Stimulated activated CD8-positive, alpha-beta memory T cell treated with anti-CD3 and anti-CD28 coated beads, Interleukin-12 subunit alpha, Interleukin-12 subunit beta, amount 100 ng/mL, for 24 hours (primary cell): ENCODE results near the gene BOD1L1.

Experiments used
- DNase-seq: peaks from one replicate; pipeline ENCODE4 v3.0.0-alpha.2; 2020; ENCODE audit errors: extremely low read depth

Gene BOD1L1

DNA sequence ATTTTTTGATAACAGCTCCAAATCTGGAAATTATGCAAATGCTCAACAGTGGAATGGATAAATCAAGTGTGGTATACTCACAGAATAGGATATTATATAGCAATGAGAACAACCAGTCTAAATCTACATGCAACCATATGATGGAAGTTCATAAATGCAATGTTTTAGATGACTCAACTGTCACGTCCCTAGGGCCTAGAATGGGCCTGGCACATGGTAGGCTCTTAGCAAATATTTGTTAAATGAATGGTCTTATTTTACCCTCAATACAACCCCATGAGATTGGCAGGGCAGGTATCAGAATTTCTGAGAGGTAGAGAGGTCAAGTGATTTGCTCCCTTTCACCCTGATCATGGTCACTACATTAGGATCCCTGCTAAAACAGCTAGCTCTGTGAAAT lies 68.6 kb downstream of the BOD1L1 start:
- no peak for DNase-seq

DNA sequence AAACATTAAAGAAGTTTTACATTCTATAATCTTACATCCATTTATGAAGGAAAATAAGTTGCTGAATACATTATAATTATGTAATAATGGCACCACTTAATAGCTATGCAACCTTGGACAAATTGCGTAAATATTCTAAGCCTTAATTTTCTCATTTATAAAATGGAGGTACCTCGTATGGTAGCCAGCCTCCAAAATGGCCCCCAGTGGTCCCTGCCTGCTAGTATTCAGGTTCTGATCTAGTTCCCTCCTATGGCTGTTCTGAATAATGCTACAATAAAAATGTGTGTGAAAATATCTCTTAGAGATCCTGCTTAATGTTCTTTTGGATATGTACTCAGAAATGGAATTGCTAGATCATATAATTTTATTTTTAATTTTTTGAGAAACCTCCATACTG lies 72.2 kb downstream of the BOD1L1 start:
- no peak for DNase-seq

DNA sequence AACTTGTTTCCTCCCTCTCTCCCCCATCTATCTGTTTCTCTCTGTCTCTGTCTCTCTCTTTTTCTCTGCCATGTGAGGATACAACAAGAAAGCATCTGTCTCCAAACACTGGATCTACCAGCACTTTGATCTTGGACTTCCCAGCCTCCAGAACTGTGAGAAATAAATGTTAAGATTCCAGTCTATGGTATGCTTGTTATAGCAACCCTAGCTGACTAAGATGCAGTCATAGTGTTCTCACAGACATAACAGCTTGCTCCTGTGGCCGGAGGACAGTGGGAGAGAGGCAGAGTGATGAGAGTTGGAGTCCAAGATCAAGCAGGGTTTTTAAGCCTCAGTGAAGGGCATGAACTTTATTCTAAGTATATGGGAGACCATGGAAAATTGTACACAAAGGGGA lies 74.4 kb downstream of the BOD1L1 start:
- DNase-seq = no peak

DNA sequence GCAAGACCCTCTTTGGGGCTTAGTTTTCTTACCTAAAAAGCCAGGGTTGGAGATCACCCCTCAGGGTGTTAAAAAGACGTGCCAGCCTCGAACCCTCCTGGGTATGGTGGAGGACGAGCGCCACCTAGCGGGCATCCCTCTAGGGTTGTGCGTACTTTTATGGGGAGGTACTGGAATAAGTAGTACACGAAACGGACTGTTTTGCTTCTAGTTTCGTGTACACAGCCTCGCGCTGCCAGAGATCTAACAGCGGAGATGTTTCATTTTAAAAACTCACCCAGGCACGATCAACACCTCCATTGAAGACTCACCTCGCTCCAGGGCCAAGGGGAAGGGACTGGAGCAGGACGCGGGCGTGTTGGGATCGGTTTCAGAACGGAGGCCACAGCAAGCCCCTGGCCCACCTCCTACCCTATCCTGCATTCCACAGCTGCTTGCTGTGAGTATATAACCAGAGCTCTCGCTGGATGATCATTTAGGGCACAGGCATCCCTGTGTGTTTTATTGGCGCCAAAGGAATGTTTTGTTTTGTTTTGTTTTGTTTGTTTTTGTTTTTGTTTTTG lies 78.5 kb downstream of the BOD1L1 start:
- peak; percentile 54 for DNase-seq

DNA sequence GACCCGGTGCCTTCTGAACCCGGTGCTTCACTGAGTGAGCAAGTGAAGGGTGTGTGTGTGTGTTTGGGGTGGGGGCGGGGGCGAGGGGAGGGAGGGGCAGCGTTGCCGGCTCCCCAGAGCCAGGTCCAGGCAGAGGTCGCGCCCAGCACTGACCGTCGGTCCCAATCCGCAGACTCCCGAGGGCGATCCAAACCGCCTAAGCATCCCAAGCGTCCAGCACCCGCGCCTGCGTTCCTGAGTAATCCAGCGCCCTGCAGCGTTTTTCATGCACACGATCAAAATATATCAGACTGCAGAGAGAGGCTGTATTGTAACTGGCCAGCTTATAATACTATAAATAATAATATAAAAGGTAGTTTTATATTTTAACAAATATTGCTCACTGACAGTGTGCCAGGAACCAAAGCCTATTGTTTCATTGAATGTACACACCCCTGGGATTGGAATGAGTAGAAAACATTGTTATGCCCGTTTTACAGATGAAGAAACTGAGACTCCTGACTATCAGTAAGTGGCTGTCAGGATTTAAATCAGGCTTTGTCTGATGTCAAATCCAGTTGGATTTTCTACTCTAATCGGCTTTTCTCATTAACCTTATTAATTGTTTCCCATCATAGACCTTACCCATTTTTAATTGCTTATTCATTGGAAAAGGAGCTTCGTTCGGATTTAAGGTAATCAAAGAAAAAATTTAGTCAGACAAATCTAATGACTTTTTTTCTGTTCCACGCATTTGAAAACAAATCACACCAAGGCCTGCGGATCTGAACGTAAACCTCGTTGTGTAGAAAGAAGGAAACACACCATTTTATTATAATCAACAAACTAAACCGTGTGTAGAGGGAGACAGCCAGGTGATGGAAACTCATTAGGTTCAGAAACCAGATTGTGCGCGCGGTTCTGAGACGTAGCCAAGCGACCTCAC lies 79.2 kb downstream of the BOD1L1 start:
- no peak for DNase-seq

DNA sequence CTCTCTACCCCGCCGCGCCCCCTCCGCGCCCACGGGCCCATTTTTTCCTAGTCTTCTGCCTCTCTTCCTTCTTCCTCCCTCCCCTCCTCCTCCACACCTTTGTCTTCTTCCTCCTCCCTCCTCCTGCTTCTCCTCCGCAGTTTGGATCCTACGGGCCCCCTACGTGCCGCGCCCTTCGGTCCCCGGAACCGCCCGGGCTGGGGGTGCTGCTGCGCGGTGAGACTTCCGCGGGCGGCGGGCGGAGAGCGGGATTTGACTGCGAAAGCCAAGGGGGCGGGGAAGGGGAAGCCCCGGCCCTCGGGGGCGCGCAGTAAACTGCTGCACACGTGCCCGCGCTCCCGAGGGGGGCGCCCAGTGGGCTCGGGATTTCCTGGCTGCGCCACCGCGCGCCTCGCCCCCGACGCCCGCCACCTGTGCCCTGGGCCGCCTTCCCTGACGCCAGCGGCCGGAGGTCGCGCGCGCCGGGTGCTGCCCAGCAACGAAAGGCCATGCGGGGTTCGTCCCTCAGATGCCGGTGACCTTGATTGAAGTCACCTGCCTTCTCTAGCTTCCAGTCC lies 80.0 kb downstream of the BOD1L1 start:
- DNase-seq = no peak

DNA sequence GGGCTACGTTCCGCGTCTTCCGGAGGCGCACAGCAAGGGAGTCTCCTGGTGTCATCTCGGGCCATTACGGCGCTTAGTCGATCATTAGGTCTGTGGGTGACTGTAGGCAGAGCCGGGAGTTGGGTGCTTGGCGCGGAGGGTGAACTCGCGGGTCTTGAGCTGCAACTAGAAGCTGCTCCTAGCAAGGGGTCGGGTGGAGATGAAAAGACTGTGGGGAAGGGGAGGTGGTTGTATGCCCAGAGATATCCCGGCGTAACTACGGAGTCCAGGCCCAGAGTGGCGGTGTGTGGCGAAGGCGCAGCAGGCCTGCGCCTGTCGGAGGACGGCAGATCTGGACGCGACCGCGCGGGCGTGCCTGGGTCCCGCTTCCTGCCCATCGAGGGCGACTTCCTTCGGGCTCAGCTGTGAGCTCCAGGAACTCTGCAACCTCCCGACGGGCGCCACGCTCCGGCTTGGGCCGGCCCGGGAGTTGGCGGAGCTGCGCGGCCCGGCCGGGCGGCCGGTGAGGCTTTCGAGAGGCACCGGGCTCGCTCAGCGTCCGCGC lies 80.5 kb downstream of the BOD1L1 start:
- DNase-seq = no peak

DNA sequence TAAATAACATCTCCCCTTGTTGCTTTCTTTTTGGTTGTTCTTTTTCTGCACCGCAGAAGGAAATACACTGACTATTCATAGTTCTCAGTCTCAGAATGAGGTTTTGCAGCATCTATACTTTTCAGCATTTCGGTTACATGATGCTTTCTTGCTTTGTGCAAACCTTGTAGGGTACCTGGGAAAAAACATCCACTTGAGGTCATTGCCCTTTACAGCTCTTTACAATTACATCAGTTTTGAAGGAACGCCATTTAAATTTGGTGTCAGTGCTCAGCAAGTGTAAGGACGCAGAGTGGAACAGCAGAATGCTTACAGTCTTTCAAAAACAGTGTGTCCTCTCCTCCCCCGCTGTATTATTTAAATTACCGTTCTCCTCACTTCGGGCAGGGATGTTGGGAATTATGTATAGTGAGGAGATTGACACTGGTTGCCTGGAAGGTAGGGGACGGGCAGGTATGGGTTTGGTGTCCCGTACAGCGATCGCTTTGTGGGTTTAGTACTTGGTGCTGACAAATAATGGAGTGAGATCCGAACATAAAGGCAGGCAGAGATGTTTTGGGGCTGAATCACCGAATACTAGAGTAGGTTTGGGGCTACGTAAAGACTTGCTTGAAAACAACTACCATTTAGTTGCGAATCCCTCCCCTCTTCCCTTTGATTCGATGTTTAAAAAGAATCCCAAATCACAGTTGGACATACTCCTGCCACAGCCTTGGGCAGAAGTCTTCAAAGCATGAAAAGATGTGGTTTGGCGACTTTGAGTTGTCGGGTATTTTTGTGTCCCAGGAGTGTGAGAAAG lies 81.2 kb downstream of the BOD1L1 start:
- DNase-seq = no peak

DNA sequence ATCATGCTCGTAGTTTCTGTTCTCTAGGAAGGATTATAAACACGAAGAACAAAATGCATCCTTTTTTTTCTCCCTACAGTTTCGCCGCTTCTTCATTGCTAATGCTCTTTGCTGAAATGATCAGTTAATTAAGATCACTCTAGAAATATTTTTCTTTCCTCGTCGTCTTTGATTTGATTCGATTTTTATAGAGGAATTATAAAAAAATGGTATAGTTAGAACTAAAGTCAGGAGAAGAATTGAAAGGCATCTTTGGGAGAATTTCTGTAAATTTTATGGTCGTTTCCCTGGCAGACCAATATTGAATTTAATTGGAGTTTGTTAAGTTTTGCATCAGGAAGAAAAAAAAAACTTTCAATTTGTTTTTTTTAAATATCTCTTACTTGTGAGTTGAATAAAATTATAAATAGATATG lies 82.1 kb downstream of the BOD1L1 start:
- DNase-seq = no peak

DNA sequence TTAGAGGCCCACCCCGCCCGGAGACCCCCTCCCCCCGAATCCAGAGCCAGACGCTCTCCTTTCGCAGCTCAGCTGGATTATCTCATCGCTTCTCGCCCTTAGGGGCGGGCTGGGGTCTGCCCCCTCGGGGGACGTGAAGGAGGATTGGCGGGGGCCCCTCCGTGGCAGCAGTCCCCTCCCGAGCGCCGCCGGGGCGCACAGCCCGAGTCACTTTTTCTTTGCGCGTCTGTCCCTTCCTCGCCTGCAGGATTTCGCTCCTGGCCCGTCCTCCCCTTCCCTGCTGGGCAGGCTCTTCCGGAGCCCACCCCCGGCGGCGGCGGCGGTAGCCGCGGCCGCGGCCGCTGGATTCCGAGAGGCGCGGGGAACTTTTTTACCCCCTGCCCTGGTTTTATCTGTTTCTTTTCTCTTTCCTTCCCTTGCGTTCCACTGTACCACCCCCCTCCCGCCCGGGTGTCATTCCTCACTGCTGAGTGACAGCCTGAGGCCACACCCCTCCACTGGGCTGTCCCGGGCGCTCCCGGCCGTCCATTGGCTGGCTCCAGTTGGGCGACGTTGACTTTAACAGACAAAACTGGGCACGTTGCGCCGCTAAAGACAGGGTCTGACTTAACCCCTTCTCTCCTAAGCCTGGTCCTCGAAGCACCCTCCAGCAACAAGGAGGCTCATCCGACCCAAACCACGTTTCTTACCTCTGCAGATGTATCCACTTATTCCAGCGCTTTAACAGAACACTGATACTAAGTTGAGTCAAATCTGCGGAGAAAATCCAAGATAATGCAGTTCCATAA lies 82.7 kb downstream of the BOD1L1 start:
- DNase-seq = no peak

DNA sequence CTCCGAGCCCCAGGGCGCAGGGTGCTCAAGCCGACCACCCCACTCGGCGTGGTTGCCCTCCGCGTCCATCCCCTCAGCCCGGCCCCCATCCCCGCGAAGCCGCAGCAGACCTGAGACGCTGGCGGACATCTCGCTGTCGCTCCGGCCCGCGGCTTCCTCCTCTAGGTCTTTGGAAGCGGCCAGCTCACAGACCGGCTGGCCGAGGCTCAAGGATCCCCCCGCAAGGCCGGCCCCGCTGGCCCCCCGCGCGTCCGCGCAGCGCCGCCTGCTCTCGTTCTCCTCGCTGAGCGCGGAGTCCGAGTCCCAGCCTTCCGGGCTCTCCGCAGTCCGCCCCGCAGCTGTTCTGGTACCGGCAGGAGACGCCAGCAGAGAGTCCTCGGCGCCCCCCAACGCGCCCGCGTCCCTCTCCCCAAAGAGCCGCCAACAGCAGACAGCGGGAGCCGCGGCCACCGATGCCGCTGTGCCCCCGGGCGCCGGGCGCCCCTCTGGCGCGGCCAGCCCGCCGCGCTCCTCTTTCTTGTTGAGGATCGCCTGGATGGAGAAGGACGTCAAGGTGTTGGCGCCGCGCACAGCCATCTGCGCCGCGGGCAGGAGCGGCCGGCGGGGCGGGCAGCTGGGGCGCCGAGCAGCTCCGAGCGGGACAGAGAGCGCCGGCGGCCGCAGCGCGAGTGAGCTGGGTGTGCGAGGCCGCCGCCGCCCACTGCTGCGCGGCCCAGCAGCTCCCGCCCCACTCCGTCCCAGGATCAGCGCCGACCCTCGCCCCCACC lies 83.5 kb downstream of the BOD1L1 start, which contains the start of gene NKX3-2:
TSS of gene NKX3-2 (minus strand) at position 670 of the 767 bp plus-strand sequence. CDS start at position 576, 94 bp downstream.
- no peak for DNase-seq

DNA sequence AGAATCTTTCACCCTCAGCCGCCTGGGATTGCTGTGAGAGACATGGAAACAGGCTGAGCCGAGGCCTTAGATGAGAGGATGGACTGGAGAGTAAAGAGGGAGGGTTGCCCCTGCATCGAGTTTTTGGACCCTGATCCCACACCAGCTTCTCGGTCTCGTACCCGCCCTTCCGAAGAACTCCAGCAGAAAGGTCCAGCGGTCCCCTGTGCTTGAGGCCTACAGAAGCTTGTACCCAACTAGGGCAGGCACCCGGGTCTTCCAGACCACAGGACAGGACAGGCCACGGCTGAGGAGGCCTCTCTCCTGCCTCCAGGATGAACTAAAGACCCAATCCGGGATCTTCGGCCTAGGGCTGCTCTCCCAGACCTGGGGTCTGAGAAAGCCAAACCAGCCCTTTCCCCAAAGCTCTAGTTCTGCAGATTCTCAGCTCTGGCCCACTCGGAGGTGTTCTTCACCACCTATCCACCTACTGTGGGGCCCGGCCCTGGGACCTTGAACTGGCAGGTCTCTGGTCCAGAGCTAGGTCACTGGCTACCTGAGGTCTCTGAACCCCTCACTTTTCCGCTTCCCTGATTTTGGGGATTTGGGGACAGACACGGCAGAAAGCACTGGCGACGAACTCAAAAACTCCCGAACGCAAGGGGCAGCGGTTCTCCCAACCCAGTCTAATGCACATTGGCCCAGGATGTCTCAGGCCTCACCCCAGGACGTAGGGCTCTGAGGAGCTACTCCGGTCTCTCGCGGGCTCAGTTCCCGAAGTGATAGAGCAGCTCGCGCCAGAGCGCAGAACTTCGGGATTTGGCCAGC lies 84.3 kb downstream of the BOD1L1 start:
- DNase-seq = no peak

DNA sequence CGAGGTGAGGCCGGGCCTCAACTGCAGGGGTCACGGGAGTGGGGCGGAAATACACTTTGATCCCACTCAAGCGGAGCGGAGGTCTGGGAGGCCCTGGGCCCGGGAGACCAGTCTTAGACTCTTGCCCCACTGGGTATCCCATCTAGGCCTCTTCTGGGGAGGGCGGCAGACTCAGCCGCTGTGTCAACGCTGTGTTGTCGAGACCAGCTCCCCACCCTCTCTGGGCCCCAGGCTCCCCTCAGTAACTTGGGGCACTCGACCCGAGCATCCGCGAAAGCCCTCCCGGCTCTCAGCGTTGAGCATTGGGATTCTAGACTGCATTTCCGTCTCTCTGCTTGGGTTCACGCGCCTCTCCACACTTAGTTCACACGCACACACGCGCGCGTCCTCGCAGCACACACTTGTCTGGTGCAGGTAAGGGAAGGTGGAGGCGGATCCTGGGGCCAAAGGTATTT lies 84.9 kb downstream of the BOD1L1 start:
- DNase-seq = no peak

DNA sequence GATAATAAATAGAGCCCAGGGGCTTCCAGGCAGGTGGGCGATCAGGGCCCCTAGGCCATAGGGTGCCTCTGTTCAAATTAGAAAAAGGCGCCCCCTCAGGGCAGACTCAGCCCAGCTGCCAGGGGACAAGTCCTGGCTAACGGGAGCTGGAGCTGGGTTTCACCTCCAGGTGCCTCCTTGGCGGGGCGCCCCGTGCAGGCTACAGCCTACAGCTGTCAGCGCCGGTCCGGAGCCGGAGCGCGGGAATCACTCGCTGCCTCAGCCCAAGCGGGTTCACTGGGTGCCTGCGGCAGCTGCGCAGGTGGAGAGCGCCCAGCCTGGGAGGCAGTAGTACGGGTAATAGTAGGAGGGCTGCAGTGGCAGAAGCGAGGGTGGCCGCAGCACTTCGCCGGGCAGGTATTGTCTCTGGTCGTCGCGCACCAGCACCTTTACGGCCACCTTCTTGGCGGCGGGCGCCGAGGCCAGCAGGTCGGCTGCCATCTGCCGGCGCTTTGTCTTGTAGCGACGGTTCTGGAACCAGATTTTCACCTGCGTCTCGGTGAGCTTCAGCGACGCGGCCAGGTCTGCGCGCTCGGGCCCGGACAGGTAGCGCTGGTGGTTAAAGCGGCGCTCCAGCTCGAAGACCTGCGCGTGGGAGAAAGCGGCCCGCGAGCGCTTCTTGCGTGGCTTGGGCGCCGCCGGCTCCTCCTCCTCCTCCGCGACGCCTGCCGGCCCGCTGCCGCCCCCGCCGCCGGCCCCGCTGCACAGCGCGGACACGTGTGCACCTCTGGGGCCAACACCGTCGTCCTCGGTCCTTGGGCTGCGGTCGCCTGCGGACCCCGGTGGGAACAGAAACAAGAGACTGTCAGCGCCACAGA lies 85.6 kb downstream of the BOD1L1 start:
- no peak for DNase-seq

DNA sequence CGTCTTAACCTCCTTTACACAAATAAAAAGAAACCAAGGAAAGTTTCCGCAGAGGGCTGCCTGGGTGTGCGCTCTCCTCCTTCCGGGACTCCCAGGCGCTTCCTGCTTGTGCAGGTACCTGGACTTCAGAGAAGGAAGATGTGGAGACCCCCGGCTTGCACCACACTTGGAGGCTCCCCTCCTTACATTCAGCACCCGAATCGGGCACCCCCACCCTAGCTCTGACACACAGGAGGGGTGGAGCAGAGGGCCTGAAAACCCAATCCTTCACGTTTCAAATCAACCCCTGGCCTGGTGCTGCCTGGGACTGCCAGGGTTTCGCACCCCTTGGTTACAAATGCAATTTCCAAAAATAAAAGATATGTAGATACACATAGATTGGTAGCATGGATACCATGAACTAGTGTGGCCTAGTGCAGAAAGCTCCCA lies 86.3 kb downstream of the BOD1L1 start:
- no peak for DNase-seq

DNA sequence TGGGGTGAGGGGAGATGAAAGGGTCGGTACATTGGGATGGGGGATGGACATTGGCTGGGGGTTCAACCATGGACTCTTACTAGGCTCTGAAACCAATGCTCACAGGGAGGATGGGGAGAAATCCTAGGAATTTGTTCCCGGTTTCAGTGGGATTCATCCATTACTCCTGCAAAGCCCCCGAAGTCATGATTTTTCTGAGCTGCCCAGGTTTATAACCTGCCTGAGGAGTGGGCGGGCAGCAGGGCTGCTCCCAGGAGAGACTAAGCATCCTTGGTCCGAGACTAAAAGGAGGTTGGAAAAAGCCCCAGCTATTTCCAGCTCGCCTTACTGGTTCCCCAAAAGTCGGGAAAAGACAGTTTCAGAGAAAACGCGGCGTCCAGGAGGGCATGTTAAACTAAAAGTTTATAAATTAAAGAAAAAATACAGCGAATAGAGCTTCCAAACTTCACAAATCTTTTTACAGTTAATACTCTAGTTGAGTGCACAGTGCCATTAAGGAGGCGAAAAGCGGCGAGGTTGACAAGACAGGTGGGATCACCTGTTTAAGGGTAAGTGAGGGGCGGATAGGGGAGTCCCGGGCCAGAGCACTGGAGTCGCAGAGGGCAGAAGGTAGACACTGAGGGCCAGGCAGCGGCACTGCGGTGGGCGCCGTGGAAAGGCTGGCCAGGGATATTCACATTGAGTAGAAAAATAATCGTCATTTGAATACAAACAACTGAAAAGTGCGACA lies 86.9 kb downstream of the BOD1L1 start:
- no peak for DNase-seq

DNA sequence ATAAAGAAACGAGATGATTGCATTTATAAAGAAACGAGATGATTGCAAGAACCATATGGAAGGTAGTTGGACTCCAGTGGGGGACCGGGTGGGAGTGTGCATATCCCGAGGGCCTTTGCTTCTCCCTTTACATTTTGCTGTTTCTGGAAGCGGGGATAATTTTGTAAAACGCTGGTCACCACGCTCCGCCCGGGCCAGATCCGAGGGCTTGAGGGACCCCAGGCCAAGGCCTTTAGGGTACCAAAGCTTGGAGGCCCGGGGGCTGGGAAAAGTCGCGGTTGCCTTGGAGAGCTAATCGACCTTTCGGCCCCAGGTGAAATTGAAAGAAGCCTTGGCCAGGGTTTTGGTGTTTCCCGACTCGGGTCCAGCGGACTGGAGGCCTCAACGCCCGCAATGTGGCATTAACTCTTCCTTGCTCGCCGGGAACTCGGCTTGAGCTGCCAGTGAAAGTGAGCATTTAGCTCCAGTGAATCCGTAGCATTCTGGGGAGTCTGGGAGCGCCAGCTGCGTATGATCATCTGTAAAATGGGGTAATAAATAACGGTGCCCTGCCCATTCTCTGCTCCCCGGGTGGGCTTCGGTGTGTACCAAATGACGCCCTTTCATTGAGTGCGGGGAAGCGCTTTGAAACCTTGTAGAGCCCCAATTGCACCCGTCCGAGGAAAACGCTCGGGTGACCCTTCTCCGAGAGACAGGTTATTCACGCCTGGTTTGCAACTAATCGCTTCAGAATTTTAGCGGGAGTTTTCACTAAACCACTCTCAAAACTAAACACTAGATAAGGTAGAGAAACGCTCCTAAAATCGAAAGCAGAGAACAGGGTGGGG lies 87.7 kb downstream of the BOD1L1 start:
- no peak for DNase-seq
